ENCODE data around the gene ZCCHC14. TPM values are rescaled to one million over a fixed set of nuclear protein-coding genes. Genes with fewer than 3 reads are reported as not detected.
A peak's percentile ranks its signal among the peaks of the same experiment; 100 is the strongest.
"Not testable (repeated sequence)": the region's sequence is repeated elsewhere in the genome, so short reads cannot be mapped to it uniquely, and the experiment has no call there.

The ZCCHC14 gene
- total RNA-seq, 4 donors from 2014 or later: 12.9 to 24.7 (median 18.6) TPM

GRCh38 chr16:87495578-87496446, 3.0 kb upstream of the ZCCHC14 start:
- no peak for DNase-seq (ENCODE audit: extremely low spot score)
- no peak overlapping the region for H3K27ac ChIP-seq (replicated peaks in 1 of 4)
- no peaks in the 10 kb centered on the region for H3K36me3 ChIP-seq
- 79% methylated on average over 13 of the region's 17 CpGs for WGBS
- H3K4me3 ChIP-seq: no peak overlapping the region
- H3K27me3 ChIP-seq: no peaks in the 10 kb centered on the region
- H3K4me1 ChIP-seq: peaks cover 18 to 21% (median 19%) of the 10 kb centered on the region in 4 donors
- TF ChIP-seq POLR2A (IDR thresholded peaks at IDR 0.05; ENCODE audit: low read depth): no peak
- no peak for TF ChIP-seq POLR2AphosphoS5 (IDR thresholded peaks at IDR 0.05)
- TF ChIP-seq EP300 (IDR thresholded peaks at IDR 0.05): no peak
- TF ChIP-seq CTCF (IDR thresholded peaks at IDR 0.05): no peak
- intact Hi-C loops (cut with DNase I): no loop called here
- no peaks in the 10 kb centered on the region for H3K9me3 ChIP-seq

- peak overlapping the region in 1 of 4 donors; percentile 59 for H3K27ac ChIP-seq (replicated peaks in 1 of 4)
- no peaks in the 10 kb centered on the region for H3K36me3 ChIP-seq
- no peaks in the 10 kb centered on the region for H3K27me3 ChIP-seq
- H3K9me3 ChIP-seq: no peaks in the 10 kb centered on the region
- no peak for DNase-seq (ENCODE audit: extremely low spot score)
- no peak for TF ChIP-seq CTCF (IDR thresholded peaks at IDR 0.05)
- TF ChIP-seq POLR2AphosphoS5 (IDR thresholded peaks at IDR 0.05): no peak
- no peak for TF ChIP-seq EP300 (IDR thresholded peaks at IDR 0.05)
- no peak for TF ChIP-seq POLR2A (IDR thresholded peaks at IDR 0.05; ENCODE audit: low read depth)
- H3K4me1 ChIP-seq: peaks cover 36 to 41% (median 40%) of the 10 kb centered on the region in 4 donors
- 43% methylated on average over 12 of the region's 23 CpGs for WGBS
- intact Hi-C loops (cut with DNase I): loop anchor here (2.0 to 5.0 kb wide), 2 partner anchors 41 to 101 kb away; partner anchors contain the start of gene MAP1LC3B
- H3K4me3 ChIP-seq: peak overlapping the region; percentile 51 to 75 (median 62)
Observed at GRCh38 chr16:87493608-87494280, 920 bp upstream of the ZCCHC14 start.

GRCh38 chr16:87492291-87492630, 563 bp downstream of the ZCCHC14 start:
- TF ChIP-seq CTCF (IDR thresholded peaks at IDR 0.05): no peak
- no peak for TF ChIP-seq POLR2A (IDR thresholded peaks at IDR 0.05; ENCODE audit: low read depth)
- TF ChIP-seq POLR2AphosphoS5 (IDR thresholded peaks at IDR 0.05): no peak
- TF ChIP-seq EP300 (IDR thresholded peaks at IDR 0.05): no peak
- peaks cover 50 to 56% (median 55%) of the 10 kb centered on the region in 4 donors for H3K4me1 ChIP-seq
- H3K4me3 ChIP-seq: peak overlapping the region; percentile 57 to 75 (median 64)
- intact Hi-C loops (cut with DNase I): loop anchor here (2.0 to 5.0 kb wide), 2 partner anchors 40 to 99 kb away; partner anchors contain the start of gene MAP1LC3B
- H3K27me3 ChIP-seq: no peaks in the 10 kb centered on the region
- no peaks in the 10 kb centered on the region for H3K9me3 ChIP-seq
- peak overlapping the region; percentile 58 to 86 (median 72) for H3K27ac ChIP-seq (replicated peaks in 1 of 4)
- no CpG with 5 or more reads among the region's 74 CpGs for WGBS
- DNase-seq (ENCODE audit: extremely low spot score): no peak
- no peaks in the 10 kb centered on the region for H3K36me3 ChIP-seq

- Histone ChIP-seq H3K4me3 (peak overlapping the region; percentile 57 to 63 (median 60)), H3K27me3 (no peaks in the 10 kb centered on the region), H3K9me3 (no peaks in the 10 kb centered on the region), H3K4me1 (peaks cover 51 to 62% (median 60%) of the 10 kb centered on the region in 4 donors), H3K36me3 (no peaks in the 10 kb centered on the region), H3K27ac (replicated peaks in 1 of 4) (peak overlapping the region; percentile 60 to 77 (median 64))
- intact Hi-C loops (cut with DNase I): loop anchor here (2.0 to 5.0 kb wide), 2 partner anchors 39 to 99 kb away; partner anchors contain the start of gene MAP1LC3B
- WGBS: 31% methylated on average over 6 of the region's 80 CpGs
- DNase-seq (ENCODE audit: extremely low spot score): no peak
- TF ChIP-seq POLR2AphosphoS5 (IDR thresholded peaks at IDR 0.05): no peak
- peak in 1 of 3 experiments; percentile 15 for TF ChIP-seq CTCF (IDR thresholded peaks at IDR 0.05)
Observed at GRCh38 chr16:87491522-87492290, 1.1 kb downstream of the ZCCHC14 start.

GRCh38 chr16:87490799-87491521, 1.9 kb downstream of the ZCCHC14 start:
- Histone ChIP-seq H3K4me1 (peaks cover 58 to 69% (median 68%) of the 10 kb centered on the region in 4 donors), H3K4me3 (peak overlapping the region; percentile 57 to 63 (median 60)), H3K27ac (replicated peaks in 1 of 4) (peak overlapping the region; percentile 60 to 77 (median 64))
- WGBS: 29% methylated on average over 30 of the region's 45 CpGs
- intact Hi-C loops (cut with DNase I): loop anchor here (5.0 kb wide), 1 partner anchor 39 kb away; no protein-coding TSS in a partner anchor
- not testable (repeated sequence) for H3K27me3 ChIP-seq; H3K9me3 ChIP-seq; DNase-seq (ENCODE audit: extremely low spot score); H3K36me3 ChIP-seq

All from esophagus muscularis mucosa (tissue), 4 donors.